Mesenchymal stem cell (in vitro differentiated cells and primary cell): Measurements from ENCODE around the gene HIPK1.

ENCODE experiments used
- DNase-seq: peaks from one replicate; pipeline ENCODE4 v3.0.0-alpha.2; 2013
- H2AFZ ChIP-seq: one replicate; pipeline ENCODE4 v1.6.1; 2013; ENCODE audit warnings: low read depth, mild to moderate bottlenecking, control low read depth, inconsistent platforms, low read length, moderate library complexity
- H2AK5ac ChIP-seq: 2 replicates; pipeline ENCODE4 v1.6.1; 2013; ENCODE audit warnings: low read length, moderate library complexity, mild to moderate bottlenecking, inconsistent platforms; ENCODE audit not compliant: severe bottlenecking
- H2BK120ac ChIP-seq: one replicate; pipeline ENCODE4 v1.6.1; 2013; ENCODE audit warnings: low read depth, mild to moderate bottlenecking, inconsistent platforms, low read length, moderate library complexity
- H2BK12ac ChIP-seq, 2 experiments: one replicate each; pipeline ENCODE4 v1.6.1; 2013; ENCODE audit warnings: inconsistent platforms in 2 of 2, low read length in 2 of 2, mild to moderate bottlenecking in 2 of 2, moderate library complexity in 2 of 2, control low read depth in 1 of 2
- H2BK15ac ChIP-seq: one replicate; pipeline ENCODE4 v1.6.1; 2013; ENCODE audit warnings: mild to moderate bottlenecking, low read depth, inconsistent platforms; ENCODE audit not compliant: poor library complexity, severe bottlenecking
- H2BK5ac ChIP-seq: 2 replicates; pipeline ENCODE4 v1.6.1; 2013; ENCODE audit warnings: low read depth, mild to moderate bottlenecking, low read length, control low read depth, inconsistent platforms; ENCODE audit not compliant: poor library complexity, severe bottlenecking
- H3K14ac ChIP-seq, 2 experiments: one replicate each; pipeline ENCODE4 v1.6.1; 2013; ENCODE audit warnings: inconsistent platforms in 2 of 2, low read length in 2 of 2, control low read depth in 1 of 2, mild to moderate bottlenecking in 1 of 2, moderate library complexity in 1 of 2
- H3K18ac ChIP-seq, 2 experiments: one replicate each; pipeline ENCODE4 v1.6.1; 2013; ENCODE audit warnings: inconsistent platforms in 2 of 2, low read length in 2 of 2, control low read depth in 1 of 2, low read depth in 1 of 2, mild to moderate bottlenecking in 1 of 2
- H3K23ac ChIP-seq, 2 experiments: one replicate each; pipeline ENCODE4 v1.6.1; 2013; ENCODE audit warnings: inconsistent platforms in 2 of 2, low read length in 2 of 2, mild to moderate bottlenecking in 2 of 2, moderate library complexity in 2 of 2, control low read depth in 1 of 2
- H3K27ac ChIP-seq: 2 replicates; pipeline ENCODE4 v1.5.1; 2013; ENCODE audit warnings: mild to moderate bottlenecking, moderate library complexity, low read length, control low read depth, inconsistent platforms; ENCODE audit not compliant: poor library complexity, severe bottlenecking
- H3K27me3 ChIP-seq, 2 experiments: 2 replicates each; pipeline versions ENCODE4 v1.6.1 to v1.7.0; 2013; ENCODE audit warnings: low read length in 2 of 2, mild to moderate bottlenecking in 2 of 2, moderate library complexity in 2 of 2, control low read depth in 1 of 2, inconsistent platforms in 1 of 2; ENCODE audit not compliant: control insufficient read depth in 1 of 2, insufficient read depth in 1 of 2
- H3K36me3 ChIP-seq, 2 experiments: 2 replicates each; pipeline versions ENCODE4 v1.6.1 to v1.7.0; 2013; ENCODE audit warnings: low read length in 2 of 2, control low read depth in 1 of 2, inconsistent platforms in 1 of 2, low read depth in 1 of 2, mild to moderate bottlenecking in 1 of 2; ENCODE audit not compliant: insufficient read depth in 2 of 2, control insufficient read depth in 1 of 2
- H3K4ac ChIP-seq, 2 experiments: one replicate each; pipeline ENCODE4 v1.6.1; 2013; ENCODE audit warnings: inconsistent platforms in 2 of 2, low read length in 2 of 2, mild to moderate bottlenecking in 2 of 2, moderate library complexity in 2 of 2, control low read depth in 1 of 2, low read depth in 1 of 2
- H3K4me1 ChIP-seq: 2 replicates; pipeline ENCODE4 v1.6.1; 2013; ENCODE audit warnings: low read depth, low read length, control low read depth; ENCODE audit not compliant: control insufficient read depth, insufficient read depth
- H3K4me2 ChIP-seq: 2 replicates; pipeline ENCODE4 v1.6.1; 2013; ENCODE audit warnings: low read length, mild to moderate bottlenecking, inconsistent platforms; ENCODE audit not compliant: poor library complexity, severe bottlenecking
- H3K4me3 ChIP-seq, 2 experiments: 2 replicates each; pipeline versions ENCODE4 v1.5.1 to v1.7.0; 2013; ENCODE audit warnings: low read length in 2 of 2, mild to moderate bottlenecking in 2 of 2, control low read depth in 1 of 2, low read depth in 1 of 2; ENCODE audit not compliant: insufficient read depth in 1 of 2
- H3K79me1 ChIP-seq: replicated peaks from 2 replicates; pipeline ENCODE4 v1.6.1; 2013; ENCODE audit warnings: mild to moderate bottlenecking, control low read depth, low read length, inconsistent platforms; ENCODE audit not compliant: poor library complexity, severe bottlenecking
- H3K9ac ChIP-seq: 2 replicates; pipeline ENCODE4 v1.7.0; 2013; ENCODE audit warnings: mild to moderate bottlenecking, low read length, moderate library complexity
- H3K9me3 ChIP-seq: 2 replicates; pipeline ENCODE4 v1.7.0; 2013; ENCODE audit warnings: mild to moderate bottlenecking, low read length; ENCODE audit not compliant: control insufficient read depth
- H4K8ac ChIP-seq: one replicate; pipeline ENCODE4 v1.6.1; 2013; ENCODE audit warnings: inconsistent platforms, mild to moderate bottlenecking, low read length, moderate library complexity
- H4K91ac ChIP-seq: one replicate; pipeline ENCODE4 v1.6.1; 2013; ENCODE audit warnings: mild to moderate bottlenecking, low read length, inconsistent platforms
- WGBS: methylation state at CpG from one replicate; pipeline ENCODE4 v1.1.7; 2013; ENCODE audit warnings: mixed read lengths; 5-methylcytosine and 5-hydroxymethylcytosine counted together

Gene HIPK1

GRCh38 chr1:113930499-113931161 lies 1.5 kb downstream of the HIPK1 start:
- peaks cover 3% of the 10 kb centered on the region for H3K79me1 ChIP-seq
- peak overlapping the region; percentile 74 for H3K4me2 ChIP-seq
- DNase-seq: peak; percentile 97
- peaks cover 3% of the 10 kb centered on the region for H3K4me1 ChIP-seq
- no peaks in the 10 kb centered on the region for H3K27me3 ChIP-seq
- H2BK5ac ChIP-seq: no peak overlapping the region
- H3K23ac ChIP-seq: no peak overlapping the region
- H3K18ac ChIP-seq: no peak overlapping the region
- H4K8ac ChIP-seq: no peak overlapping the region
- H3K4ac ChIP-seq: peak overlapping the region in 1 of 2 experiments; percentile 74
- H2BK120ac ChIP-seq: no peak overlapping the region
- H4K91ac ChIP-seq: no peak overlapping the region
- no peaks in the 10 kb centered on the region for H3K36me3 ChIP-seq
- H2AFZ ChIP-seq: no peak overlapping the region
- no peak overlapping the region for H2BK15ac ChIP-seq
- peak overlapping the region in 1 of 2 experiments; percentile 89 for H3K14ac ChIP-seq
- peak overlapping the region; percentile 27 for H3K27ac ChIP-seq
- peak overlapping the region; percentile 89 to 100 for H3K4me3 ChIP-seq
- H2AK5ac ChIP-seq: no peak overlapping the region
- H3K9ac ChIP-seq: peak overlapping the region; percentile 100
- WGBS: 10% methylated on average over 7 of the region's 8 CpGs
- H3K9me3 ChIP-seq: no peaks in the 10 kb centered on the region
- no peak overlapping the region for H2BK12ac ChIP-seq

- H4K91ac ChIP-seq: no peak overlapping the region
- peaks cover 3% of the 10 kb centered on the region for H3K79me1 ChIP-seq
- no peak overlapping the region for H2BK120ac ChIP-seq
- no peaks in the 10 kb centered on the region for H3K27me3 ChIP-seq
- H2AFZ ChIP-seq: no peak overlapping the region
- DNase-seq: peak; percentile 76
- peak overlapping the region; percentile 49 for H3K4me2 ChIP-seq
- no peaks in the 10 kb centered on the region for H3K9me3 ChIP-seq
- H3K23ac ChIP-seq: no peak overlapping the region
- no peak overlapping the region for H4K8ac ChIP-seq
- no peak overlapping the region for H3K14ac ChIP-seq
- no peak overlapping the region for H3K4ac ChIP-seq
- peak overlapping the region in 1 of 2 experiments; percentile 100 for H3K4me3 ChIP-seq
- H3K36me3 ChIP-seq: no peaks in the 10 kb centered on the region
- H2BK12ac ChIP-seq: no peak overlapping the region
- H2AK5ac ChIP-seq: no peak overlapping the region
- H3K9ac ChIP-seq: peak overlapping the region; percentile 100
- WGBS: 53% methylated on average over 2 of the region's 3 CpGs
- no peak overlapping the region for H3K18ac ChIP-seq
- H2BK5ac ChIP-seq: no peak overlapping the region
- H2BK15ac ChIP-seq: no peak overlapping the region
- H3K4me1 ChIP-seq: peaks cover 3% of the 10 kb centered on the region
- peak overlapping the region; percentile 46 for H3K27ac ChIP-seq
Measured at GRCh38 chr1:113931451-113931851, 2.3 kb downstream of the HIPK1 start.

- no peak overlapping the region for H3K4ac ChIP-seq
- no peak overlapping the region for H3K14ac ChIP-seq
- no peak overlapping the region for H3K27ac ChIP-seq
- no peak overlapping the region for H2BK120ac ChIP-seq
- no peak overlapping the region for H3K23ac ChIP-seq
- H3K27me3 ChIP-seq: no peaks in the 10 kb centered on the region
- no peak overlapping the region for H2BK12ac ChIP-seq
- no peaks in the 10 kb centered on the region for H3K9me3 ChIP-seq
- no peak overlapping the region for H2AK5ac ChIP-seq
- H3K18ac ChIP-seq: no peak overlapping the region
- no peak overlapping the region for H3K4me2 ChIP-seq
- no peak overlapping the region for H2BK5ac ChIP-seq
- no peak for DNase-seq
- H4K8ac ChIP-seq: no peak overlapping the region
- no peak overlapping the region for H2BK15ac ChIP-seq
- H3K9ac ChIP-seq: no peak overlapping the region
- no peak overlapping the region for H3K4me3 ChIP-seq
- H3K36me3 ChIP-seq: no peaks in the 10 kb centered on the region
- H4K91ac ChIP-seq: no peak overlapping the region
- H2AFZ ChIP-seq: no peak overlapping the region
- H3K4me1 ChIP-seq: peaks cover 5% of the 10 kb centered on the region
- H3K79me1 ChIP-seq: peaks cover 6% of the 10 kb centered on the region
Measured at GRCh38 chr1:113934006-113934405, 4.9 kb downstream of the HIPK1 start.

GRCh38 chr1:113934511-113935055 lies 5.5 kb downstream of the HIPK1 start:
- H2BK12ac ChIP-seq: no peak overlapping the region
- no peak overlapping the region for H2BK120ac ChIP-seq
- H3K79me1 ChIP-seq: peaks cover 4% of the 10 kb centered on the region
- peaks cover 5% of the 10 kb centered on the region for H3K4me1 ChIP-seq
- H3K23ac ChIP-seq: no peak overlapping the region
- 95% methylated on average over 4 of the region's 5 CpGs for WGBS
- H3K36me3 ChIP-seq: no peaks in the 10 kb centered on the region
- H2BK5ac ChIP-seq: no peak overlapping the region
- no peak overlapping the region for H3K14ac ChIP-seq
- H3K4me2 ChIP-seq: no peak overlapping the region
- no peak overlapping the region for H3K9ac ChIP-seq
- no peaks in the 10 kb centered on the region for H3K9me3 ChIP-seq
- no peak overlapping the region for H4K8ac ChIP-seq
- no peak overlapping the region for H2AFZ ChIP-seq
- H3K4me3 ChIP-seq: no peak overlapping the region
- no peak overlapping the region for H4K91ac ChIP-seq
- H3K4ac ChIP-seq: no peak overlapping the region
- no peak for DNase-seq
- no peak overlapping the region for H2AK5ac ChIP-seq
- H2BK15ac ChIP-seq: no peak overlapping the region
- H3K27ac ChIP-seq: no peak overlapping the region
- H3K18ac ChIP-seq: no peak overlapping the region
- no peaks in the 10 kb centered on the region for H3K27me3 ChIP-seq
